ENCODE results near the gene SLC17A3.

Gene SLC17A3

DNA sequence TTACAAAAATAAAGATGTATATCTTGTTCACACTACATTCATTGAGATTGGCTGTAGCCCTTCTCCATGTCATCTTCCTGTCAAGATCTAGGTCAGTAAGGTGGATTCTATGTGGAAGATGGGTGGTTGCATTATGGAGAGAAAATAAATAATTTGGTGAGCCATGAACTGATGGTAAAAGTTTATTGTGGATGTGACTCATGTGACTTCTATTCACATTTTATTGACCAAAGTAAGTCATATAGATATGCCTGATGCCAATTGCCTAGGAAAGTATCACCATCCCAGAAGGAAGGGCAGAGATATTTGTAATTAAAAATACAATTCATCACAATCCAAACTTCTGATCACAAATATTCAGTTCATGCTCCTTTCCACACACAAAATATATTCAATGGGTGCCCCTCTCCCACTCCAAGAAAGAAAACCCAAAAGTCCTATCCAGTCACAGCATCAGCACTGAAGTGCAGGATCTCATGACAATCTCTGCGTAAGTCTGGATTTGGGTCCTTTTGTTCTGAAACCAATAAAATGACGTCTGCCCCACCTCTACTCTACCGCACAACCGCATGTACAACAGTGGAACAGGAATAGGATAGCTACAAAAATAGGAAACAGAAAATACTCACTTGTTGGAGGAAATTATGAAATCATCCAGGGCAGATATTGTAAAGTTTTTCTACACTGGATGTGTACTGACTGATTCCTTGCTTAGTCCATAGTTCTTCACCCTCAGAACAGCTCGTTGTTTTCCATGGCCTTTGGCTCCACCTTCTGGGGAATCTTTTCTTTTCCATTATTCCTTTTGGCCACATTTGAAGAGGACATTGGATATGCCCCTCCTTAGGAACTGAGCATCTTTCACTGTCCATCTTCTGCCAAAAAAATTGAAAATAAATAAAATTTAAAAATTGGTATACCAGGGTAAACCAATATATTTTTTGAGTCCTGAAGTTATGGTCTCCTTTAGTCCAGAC, 16.1 kb upstream of the SLC17A3 start:
- peak; percentile 31 for DNase-seq

DNA sequence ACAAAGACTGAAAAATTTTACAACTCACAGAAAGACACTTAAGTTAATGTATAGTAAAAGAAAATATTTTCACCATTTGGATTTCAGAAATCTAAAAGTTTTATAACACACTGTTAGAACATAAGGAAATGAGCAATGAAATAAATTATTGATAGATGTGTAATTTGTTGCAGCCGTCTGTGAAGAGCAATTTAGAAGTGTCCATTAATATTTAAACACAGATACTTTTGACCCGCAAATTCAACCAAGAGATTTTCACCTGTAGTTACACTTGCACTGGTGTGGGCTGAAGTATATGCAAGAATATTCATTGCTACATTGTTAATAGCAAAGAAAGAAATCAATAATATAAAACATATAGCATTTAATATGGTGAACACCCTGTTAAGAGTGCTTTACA, 14.6 kb upstream of the SLC17A3 start:
- no peak for DNase-seq

DNA sequence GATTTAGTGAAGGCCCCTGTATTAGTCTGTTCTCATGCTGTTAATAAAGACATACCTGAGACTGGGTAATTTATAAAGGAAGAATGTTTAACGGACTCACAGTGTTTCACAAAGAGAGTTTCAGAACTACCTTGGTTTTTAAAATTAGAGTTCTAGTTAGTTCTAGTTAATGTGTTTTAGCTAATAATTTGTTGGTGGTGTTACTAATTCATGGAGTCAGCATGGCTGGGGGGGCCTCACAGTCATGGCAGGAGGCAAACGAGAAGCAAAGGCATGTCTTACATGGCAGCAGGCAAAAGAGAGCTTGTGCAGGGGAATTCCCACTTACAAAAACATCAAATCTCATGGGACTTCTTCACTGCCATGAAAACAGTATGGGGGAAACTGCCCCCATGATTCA, 12.0 kb upstream of the SLC17A3 start:
- no peak for DNase-seq

DNA sequence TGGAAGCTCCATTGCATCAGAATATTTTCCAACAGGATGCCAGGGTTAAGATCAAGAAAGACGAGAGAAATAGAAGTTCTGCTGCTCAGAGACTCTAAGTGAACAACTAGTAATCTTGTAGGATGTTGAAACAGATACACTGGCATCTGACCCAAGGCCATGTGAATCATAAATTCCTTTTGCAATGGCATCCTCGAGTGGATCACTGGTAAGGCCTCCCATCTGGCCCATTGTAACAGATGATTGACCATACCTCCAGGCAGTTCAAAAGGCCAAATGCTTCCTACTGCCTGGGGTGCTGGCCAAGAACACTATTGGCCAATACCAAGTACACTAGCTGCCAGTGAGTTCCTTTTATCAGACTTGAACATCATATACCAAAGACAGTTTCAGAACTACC, 9.9 kb upstream of the SLC17A3 start:
- no peak for DNase-seq

DNA sequence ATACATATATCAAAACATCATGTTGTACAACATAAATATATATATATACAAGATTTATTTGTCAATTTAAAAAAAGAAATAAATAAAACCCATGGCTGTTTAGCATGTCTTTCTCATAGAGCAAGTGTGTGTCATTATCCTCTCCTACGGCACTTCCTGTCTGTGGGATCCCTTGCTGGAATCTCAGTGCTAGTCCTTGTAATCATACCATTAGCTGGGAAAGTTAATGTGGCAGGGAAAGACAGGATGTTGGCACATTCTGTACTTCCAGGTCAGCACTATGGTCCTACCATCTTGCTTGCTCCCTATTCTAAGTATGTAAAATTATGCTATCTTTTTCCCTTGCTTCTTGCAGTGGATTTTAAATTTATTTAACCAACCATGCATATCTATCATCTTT, 9.5 kb upstream of the SLC17A3 start:
- no peak for DNase-seq

DNA sequence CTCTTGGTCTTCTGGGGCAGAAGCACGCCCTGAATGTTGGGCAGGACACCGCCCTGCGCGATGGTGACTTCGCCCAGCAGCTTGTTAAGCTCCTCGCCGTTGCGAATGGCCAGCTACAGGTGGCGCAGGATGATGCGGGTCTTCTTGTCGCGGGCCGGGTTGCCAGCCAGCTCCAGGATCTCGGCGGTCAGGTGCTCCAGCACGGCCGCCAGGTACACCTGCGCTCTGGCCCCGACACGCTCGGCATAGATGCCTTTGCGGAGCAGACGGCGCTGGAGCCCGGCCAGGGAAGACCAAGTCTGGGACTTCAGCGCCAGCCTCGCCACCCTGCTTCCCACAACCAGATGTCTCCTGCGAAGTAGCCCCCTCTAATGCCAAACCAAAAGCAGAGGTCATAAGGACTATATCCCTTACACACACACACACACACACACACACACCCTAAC, 8.0 kb upstream of the SLC17A3 start:
- DNase-seq: peak; percentile 71

DNA sequence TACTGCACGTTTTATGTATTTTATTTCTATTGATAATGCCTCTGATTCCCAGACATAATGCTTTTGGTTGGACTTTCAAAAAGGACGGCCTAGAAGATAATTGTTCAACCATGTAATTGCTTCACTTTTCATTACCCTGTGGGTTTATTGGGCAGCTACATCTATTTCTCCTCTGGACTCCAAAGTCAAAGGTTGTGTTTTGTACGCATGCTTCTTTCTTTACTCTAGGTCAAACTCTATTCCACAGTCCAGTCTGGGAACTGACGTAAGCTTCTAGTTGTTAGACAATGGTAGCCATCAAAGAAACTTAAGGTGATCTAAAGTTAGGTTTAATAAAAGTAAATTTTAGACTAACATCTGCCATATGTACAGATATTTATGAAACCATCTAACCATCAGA, 6.6 kb upstream of the SLC17A3 start:
- DNase-seq: no peak

DNA sequence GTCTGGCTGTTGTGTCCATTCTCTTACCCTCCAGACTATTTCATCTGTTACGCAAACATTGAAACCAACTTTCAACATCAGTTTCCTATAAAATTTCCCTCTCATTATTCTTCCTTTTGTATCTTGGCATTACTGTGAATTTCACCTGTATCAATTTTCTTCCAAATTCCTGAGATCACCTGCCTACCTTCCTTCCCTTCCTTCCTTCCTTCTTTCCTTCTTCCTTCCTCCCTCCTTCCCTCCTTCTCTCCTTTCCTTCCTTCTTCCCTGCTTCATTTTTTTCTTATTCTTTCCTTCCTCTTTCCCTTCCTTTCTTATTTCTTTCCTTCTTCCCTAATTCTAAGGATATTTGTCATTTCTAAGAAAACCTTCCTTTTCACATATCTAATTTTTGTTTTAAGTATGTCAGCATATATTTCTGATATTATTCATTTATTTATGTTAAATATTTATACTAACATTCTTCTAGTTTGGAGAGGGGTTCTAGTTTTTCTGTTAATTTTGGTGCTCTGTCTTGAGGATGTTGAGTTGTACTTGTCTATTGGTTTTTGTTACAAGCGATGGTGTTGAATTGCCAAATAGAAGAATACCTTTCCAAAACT, 4.8 kb upstream of the SLC17A3 start:
- no peak for DNase-seq

DNA sequence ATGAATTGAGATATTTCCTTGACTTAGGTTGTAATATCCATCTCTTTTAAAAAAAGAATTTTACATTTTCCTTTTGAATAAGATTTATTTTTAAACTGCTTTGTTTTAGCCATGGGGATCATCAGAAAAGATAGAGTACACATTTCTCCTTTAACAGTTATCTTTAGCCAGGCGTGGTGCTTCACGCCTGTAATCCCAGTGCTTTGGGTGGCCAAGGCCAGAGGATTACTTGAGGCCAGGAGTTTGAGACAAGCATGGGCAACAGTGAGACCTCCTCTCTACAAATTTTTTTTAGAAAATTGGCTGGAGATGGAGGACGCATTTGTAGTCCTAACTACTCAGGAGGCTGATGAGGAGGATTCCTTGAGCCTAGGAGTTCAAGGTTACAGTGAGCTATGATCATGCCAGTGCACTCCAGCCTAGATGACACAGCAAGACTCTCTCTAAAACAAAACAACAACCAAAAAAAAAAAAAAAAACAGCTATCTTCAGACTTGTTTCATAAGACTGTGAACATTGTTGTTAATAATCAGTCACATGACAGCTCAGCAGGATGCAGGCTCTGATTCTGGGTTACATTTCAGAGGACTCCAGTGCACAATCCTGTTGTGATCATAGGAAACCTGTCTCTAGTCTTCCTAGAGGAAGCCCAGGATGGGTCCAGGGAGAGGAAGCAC, 2.0 kb upstream of the SLC17A3 start:
- DNase-seq: no peak

DNA sequence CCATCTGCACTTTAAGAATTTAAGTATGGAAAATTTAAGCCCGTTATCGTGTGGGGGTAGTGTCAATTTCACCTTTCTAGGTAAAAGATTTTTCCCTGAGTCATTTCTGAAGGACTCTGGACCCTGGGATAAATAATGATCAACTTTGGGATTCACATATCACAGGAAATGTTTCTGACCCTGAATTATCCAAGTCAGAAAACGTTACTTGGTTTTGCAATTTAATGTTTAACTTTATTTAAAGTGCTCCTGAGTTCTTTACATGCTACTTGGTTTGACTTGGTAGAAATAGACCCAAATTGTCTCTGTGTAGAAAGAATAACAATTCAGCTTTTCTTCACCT, 1.5 kb upstream of the SLC17A3 start:
- no peak for DNase-seq

DNA sequence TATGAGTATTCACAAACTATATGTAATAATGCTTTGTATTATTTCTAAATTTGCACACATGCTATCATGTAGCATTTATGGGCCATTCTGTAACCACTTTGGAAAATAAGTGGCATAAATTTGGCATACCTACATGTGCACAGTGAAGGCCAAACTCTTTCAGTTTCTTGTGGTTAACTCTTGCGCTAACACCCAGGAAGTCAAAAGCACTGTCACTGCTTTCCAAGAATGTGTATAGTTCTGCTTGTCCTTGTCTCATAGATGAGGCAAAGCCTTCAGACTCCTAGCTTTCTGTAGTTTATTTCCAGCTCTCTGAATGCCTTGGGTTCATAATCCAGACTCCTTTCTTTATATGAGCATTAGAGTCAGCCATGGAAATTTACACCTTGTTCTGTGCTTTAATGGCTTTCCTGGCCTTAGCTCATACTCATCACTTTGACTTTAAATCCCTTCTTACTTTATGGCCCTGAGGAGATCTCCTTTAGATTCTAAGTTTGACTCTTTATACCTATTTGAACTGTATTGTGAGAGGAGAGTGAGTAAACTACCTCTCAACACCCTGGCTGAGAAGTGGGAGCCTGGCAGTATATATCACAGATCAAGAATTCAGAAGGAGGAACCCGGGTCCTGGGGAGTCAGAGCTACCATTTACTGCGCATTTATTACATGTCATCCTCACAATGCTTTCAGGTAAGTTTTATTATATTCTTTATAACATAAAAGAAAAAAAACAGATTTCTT, 949 bp upstream of the SLC17A3 start:
- DNase-seq: peak; percentile 21

DNA sequence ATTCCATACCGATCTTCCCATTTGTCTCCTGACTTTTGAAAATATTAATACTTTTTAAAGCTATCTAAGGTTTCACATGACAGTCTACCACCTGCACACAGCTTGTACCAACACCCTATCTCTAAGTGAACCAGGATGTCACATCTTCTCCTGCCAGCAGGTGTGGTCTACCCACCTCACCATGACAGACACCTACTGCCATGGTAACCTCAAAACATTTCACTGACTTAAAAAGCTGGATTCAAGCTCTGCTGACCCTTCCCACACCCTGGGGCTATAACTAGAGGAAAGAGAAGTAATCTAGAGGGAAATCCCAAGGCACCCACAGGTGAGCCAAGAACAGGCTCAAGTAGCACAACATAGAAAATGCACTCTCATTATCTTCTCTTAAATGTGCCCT, 1.2 kb downstream of the SLC17A3 start:
- DNase-seq: peak; percentile 66

DNA sequence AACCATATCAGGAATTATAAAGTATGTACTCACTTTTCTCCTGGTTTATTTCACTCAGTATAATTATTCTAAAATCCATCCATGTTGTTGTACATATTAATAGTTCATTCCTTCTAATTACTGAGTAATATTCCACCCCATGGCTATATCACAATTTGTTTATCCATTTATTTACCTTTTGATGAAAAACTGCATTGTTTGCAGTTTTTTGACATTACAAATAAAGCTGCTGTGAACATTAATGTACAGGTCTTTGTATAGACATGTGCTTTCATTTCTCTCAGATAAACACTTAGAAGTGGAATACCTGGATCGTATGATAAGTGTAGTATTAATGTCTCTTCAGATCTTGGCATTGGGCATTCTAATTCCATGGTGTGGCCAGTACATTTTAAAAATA, 4.2 kb downstream of the SLC17A3 start:
- DNase-seq: no peak

DNA sequence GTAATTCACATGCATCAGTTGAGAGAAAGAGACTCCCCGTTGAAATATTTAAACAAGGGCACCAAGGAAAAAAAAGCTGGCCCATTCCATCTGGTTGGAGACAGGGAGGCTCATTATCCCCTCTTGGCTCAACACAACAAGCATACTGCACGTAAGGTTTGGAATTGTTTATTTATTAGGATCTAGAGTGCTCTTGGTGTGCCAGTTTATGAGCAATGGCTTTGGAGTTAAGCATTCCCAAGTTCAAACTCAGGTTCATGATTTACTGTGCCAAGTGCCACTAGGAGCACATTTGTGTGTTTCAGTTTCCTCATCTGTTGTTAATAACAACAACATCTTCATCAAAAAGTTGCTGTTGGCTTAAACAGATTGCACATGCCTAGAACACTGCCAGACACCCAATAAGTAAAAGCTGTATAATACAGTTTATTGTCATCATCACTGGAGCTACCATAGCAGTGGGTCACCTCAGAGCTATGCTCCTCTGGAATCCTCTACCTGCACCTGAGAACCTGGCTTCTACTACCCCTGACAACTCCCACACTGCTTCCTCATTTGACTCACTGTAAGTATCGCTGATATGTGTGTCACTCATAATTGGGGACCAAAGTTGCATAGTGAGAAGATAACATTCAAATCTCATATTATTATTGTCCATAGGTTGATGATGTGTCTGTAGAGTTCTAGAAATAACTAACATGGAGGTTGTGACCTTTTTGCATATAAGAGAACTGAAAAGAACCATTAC, 5.4 kb downstream of the SLC17A3 start:
- no peak for DNase-seq

DNA sequence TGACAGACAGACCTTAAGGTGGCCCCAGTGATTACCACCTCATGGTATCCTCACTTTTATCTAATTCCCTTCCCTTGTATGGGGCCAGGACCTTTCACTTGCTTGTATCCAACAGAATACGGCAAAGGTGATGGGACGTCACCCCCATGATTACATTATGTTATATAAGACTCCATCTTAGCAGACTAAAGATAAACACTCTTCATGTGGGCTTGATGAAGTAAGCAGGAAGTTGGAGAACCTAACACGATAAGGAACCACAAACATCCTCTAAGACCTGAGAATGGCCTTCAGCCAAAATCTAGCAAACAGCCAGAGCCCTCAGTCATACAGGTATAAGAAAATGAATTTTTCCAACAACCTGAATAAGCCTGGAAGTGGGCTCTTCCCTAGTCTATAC, 8.0 kb downstream of the SLC17A3 start:
- DNase-seq: peak; percentile 67

DNA sequence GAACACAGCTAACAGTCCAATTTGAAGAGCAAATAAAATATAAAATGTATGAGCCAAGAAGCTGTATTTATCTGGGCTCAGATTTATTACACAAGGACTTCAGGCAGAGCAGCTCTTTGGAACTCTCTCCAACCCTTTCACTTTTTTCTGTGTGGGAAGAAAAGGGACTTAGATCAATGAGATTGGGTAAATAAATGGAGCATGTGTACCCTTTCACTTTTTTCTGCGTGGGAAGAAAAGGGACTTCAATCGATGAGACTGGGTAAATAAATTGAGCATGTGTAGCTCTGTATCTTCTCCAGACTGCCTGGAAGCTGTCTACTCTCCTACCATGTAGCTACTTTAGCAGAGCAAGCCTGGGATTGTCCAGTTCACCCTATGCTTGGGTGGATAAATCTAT, 10.7 kb downstream of the SLC17A3 start:
- no peak for DNase-seq

DNA sequence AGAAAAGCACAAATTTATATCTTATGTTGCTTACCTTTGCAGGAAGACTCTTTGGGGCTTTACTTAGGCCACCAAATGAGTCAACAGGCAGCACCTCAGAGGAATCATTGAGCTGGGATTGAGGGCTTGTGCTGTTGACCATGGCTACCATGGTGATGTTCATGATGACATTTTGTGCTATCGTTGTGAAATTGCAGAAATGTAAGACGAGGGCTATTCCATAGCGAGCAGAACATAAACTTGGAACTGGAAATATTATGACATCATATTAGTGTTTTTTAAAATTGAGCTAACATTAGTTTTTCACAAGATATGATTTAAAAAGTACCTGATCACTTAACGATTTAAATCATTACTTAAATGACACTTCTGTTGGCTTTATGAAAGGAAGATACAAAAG, 11.8 kb downstream of the SLC17A3 start:
- no peak for DNase-seq

DNA sequence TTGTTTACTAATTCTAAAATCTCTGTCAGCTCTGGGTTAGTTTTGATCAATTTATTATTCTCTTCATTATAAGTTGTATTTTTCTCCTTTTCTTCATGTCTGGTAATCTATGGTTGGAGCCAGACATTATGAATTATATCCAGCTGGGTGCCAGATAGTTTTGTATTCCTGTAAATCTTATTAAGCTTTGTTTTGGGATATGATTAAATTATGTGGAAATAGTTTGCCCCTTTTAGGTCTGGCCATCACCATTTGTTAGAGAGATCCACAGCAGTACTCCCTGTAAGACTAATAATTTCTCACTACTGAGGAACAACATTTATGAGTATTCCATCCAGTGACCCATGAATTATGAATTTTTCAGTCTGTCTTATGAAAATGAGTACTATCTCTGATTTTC, 21.3 kb downstream of the SLC17A3 start:
- DNase-seq: no peak

DNA sequence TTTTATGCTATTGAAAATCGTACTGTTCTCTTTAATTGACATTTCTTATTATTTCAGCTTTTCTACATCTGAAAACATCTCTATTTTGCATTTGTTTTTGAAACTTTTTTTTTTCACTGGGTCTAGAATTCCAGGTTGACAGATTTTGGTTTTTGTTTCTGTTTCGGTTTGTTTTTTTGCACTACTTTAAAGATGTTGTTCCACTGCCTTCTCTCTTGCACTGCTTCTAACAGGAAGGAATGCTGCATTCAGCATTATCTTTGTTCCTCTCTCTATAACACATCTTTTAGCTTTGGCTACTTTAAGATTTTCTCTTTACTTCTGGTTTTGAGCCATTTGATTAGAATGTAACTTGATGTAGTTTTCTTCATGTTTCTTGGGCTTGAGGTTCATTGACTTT, 22.1 kb downstream of the SLC17A3 start:
- no peak for DNase-seq

DNA sequence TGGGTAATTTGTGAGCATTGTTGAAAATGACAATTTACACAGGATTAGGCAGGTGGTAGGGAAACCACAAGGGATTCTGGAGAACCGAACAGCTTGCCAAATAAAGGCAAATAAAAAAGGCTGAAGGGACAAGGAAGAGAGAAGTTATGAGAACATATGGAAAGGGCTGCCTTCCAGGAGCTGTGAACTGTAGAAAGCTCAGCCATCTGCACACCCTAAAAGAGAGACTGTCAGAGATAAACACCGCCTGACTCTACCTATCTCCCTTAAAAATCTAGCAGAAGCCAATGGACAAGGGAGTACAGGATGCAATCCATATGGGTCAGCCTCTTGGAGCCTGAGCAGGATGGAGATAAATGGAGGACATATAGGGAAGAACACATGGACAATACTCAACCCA, 29.5 kb downstream of the SLC17A3 start:
- DNase-seq: no peak

DNA sequence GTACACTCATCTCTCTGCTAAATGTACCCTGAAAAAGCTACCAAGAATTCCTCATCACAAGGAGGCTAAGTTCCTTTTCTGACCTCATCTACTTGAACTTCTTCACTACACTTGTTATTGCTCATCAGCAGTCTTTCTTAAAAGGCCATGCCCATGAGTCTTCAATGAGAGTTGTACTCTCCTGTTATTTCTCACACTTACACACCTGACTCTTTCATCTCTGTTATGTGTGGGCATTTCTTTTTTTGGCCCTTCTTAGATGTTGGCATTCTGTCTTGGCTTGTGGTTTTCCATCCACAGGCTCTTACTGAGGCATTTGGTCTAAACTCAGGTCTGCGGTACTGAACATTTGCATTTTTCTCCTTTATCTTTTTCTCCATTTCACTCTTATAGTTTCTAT, 31.5 kb downstream of the SLC17A3 start:
- no peak for DNase-seq

DNA sequence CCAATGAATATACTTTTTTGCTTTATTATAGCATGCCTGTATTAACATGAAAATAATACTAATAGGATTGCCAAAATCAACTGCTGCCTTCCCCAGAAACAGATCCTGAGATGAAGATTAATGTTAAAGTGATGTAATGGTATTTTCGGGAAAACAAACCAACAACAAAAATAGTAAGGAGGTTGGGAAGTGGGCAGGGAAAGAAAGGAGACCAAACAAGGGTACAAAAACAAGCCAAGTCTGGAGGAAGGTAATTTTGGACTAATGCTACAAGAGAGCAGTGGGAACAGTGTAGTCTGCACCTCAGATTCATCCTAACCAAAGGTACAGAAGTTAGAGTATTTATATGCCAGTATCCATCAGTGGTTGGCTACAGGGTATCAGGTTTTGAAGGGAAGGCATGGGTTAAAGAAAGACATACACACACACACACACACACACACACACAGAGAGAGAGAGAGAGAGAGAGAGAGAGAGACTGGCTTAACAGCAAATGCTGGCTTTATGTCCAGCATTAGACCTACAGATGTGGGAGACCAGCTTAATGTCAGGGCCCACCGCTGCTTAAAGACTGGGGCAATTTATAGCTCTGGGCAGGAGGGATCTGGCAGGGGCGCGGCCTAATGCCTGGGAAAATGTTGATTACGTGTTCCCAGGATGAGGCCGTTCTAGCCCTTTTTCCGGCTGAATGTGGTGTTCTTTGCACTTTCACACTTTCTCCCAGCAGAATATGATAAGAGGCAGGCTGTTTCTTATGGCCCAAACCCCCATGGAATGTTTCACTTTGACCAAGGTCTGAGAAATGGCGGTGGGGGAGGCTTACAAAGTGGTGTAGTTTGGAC, 38.4 kb downstream of the SLC17A3 start:
- no peak for DNase-seq

Data from CD4-positive, alpha-beta T cell treated with Interleukin-10 for 1 hour (primary cell).